PC-9 (cell line): ENCODE data around the gene REC114. TPM values are rescaled to one million over a fixed set of nuclear protein-coding genes. Genes with fewer than 3 reads are reported as not detected.

Source experiments
- BruUV-seq: library from RNA; stranded (reverse); fragments of 400-500 nt; replicated peaks from 2 replicates; lab custom pipeline; 2021; lab: Mats Ljungman, UMichigan
- CTCF ChIA-PET: fragments of 300-600 bp; sonication (Branson Sonifier 250); formaldehyde crosslinking; loops from one replicate; lab custom pipeline; 2022; ENCODE audit warnings: antibody characterized with exemption; lab: Charles Lee
- POLR2A ChIA-PET: fragments of 300-600 bp; sonication (Branson Sonifier 250); formaldehyde crosslinking; loops from one replicate; lab custom pipeline; 2022; ENCODE audit warnings: antibody characterized with exemption; ENCODE audit not compliant: unreplicated experiment; lab: Charles Lee
- DNase-seq, 2 experiments: peaks; one replicate each; pipeline versions ENCODE4 v3.0.0 to v3.0.0-alpha.2; 2015 to 2022; ENCODE audit warnings: mixed read lengths in 1 of 2
- H2AFZ ChIP-seq: fragments of 200-600 bp; sonication (generic); 2 replicates; pipeline ENCODE4 v1.8.1; 2017; ENCODE audit warnings: antibody characterized with exemption
- H3F3A ChIP-seq: fragments of 200-600 bp; sonication (generic); 2 replicates; pipeline ENCODE4 v1.8.1; 2017; ENCODE audit warnings: antibody characterized with exemption, mild to moderate bottlenecking, low read depth; ENCODE audit not compliant: insufficient read depth
- H3K27ac ChIP-seq: fragments of 200-600 bp; sonication (generic); 2 replicates; pipeline ENCODE4 v1.6.1; 2016; ENCODE audit warnings: mixed run types
- H3K27me3 ChIP-seq: fragments of 200-600 bp; sonication (generic); 2 replicates; pipeline ENCODE4 v1.6.1; 2016; ENCODE audit warnings: low read depth, mixed run types; ENCODE audit not compliant: insufficient read depth
- H3K36me3 ChIP-seq: fragments of 200-600 bp; sonication (generic); 2 replicates; pipeline ENCODE4 v1.6.1; 2016; ENCODE audit warnings: low read depth, mixed run types
- H3K4me1 ChIP-seq: fragments of 200-600 bp; sonication (generic); replicated peaks from 2 replicates; pipeline ENCODE4 v1.6.1; 2016; ENCODE audit warnings: mixed run types; ENCODE audit not compliant: insufficient read depth
- H3K4me2 ChIP-seq: fragments of 200-600 bp; sonication (generic); 2 replicates; pipeline ENCODE4 v1.6.1; 2017; ENCODE audit warnings: mixed run types
- H3K4me3 ChIP-seq: fragments of 200-600 bp; sonication (generic); 2 replicates; pipeline ENCODE4 v1.6.1; 2016; ENCODE audit warnings: mixed run types
- H3K79me2 ChIP-seq: fragments of 200-600 bp; sonication (generic); 2 replicates; pipeline ENCODE4 v1.6.1; 2017; ENCODE audit warnings: low read depth, mixed run types
- H3K9me2 ChIP-seq: fragments of 200-600 bp; sonication (generic); 2 replicates; pipeline ENCODE4 v1.8.1; 2017; ENCODE audit warnings: mild to moderate bottlenecking; ENCODE audit not compliant: insufficient read depth
- H3K9me3 ChIP-seq: fragments of 200-600 bp; sonication (generic); 2 replicates; pipeline ENCODE4 v1.8.1; 2016; ENCODE audit warnings: low read depth; ENCODE audit not compliant: insufficient read depth
- H4K20me1 ChIP-seq: fragments of 200-600 bp; sonication (generic); 2 replicates; pipeline ENCODE4 v1.8.1; 2017; ENCODE audit not compliant: insufficient read depth
- EZH2 ChIP-seq: fragments of 200-600 bp; sonication (generic); IDR thresholded peaks from 2 replicates; pipeline ENCODE4 v1.8.0; 2017; ENCODE audit warnings: antibody characterized with exemption, low read depth
- intact Hi-C: fragments of 100-400 bp; cut with micrococcal nuclease; formaldehyde crosslinking; loops from one replicate; pipeline ENCODE4 v1.10.0; 2022; ENCODE audit not compliant: unreplicated experiment
- total RNA-seq: library from RNA; stranded (reverse); gene quantifications from 2 replicates; pipeline ENCODE4 v1.2.3, GENCODE V29; 2021
- TF ChIP-seq, protein P1 (sequence below): fragments of 200-600 bp; sonication (generic); conservative IDR thresholded peaks from 2 replicates; pipeline ENCODE4 v1.6.1; 2017; ENCODE audit warnings: mixed run types, antibody characterized with exemption, mild to moderate bottlenecking, moderate library complexity

REC114 gene
- total RNA-seq, 1 experiment from 2014 or later, result not detected

DNA sequence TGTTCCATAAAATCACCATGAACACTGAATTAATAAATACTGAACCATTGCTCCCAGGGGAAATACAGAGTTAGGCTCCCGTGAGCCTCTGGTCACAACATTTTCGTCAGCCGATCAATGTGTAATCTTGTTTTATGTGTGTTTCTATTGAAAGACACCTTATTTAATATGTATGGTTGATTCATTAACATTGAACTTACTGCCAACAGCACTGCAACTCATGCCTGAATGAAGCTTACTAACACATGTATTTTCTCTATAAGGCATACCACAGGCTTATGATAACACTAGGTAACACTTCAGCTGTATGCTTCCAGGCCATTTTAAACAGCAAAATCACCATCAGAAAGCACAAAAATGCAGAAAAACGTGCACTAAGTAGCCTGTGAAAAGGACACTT lies 9.1 kb upstream of the REC114 start:
- intact Hi-C loops, result no loop called here
- H3K4me2 ChIP-seq, result no peak overlapping the region
- no peak overlapping the region for H3K4me3 ChIP-seq
- TF ChIP-seq EZH2, result no peak
- TF ChIP-seq, protein P1, sequence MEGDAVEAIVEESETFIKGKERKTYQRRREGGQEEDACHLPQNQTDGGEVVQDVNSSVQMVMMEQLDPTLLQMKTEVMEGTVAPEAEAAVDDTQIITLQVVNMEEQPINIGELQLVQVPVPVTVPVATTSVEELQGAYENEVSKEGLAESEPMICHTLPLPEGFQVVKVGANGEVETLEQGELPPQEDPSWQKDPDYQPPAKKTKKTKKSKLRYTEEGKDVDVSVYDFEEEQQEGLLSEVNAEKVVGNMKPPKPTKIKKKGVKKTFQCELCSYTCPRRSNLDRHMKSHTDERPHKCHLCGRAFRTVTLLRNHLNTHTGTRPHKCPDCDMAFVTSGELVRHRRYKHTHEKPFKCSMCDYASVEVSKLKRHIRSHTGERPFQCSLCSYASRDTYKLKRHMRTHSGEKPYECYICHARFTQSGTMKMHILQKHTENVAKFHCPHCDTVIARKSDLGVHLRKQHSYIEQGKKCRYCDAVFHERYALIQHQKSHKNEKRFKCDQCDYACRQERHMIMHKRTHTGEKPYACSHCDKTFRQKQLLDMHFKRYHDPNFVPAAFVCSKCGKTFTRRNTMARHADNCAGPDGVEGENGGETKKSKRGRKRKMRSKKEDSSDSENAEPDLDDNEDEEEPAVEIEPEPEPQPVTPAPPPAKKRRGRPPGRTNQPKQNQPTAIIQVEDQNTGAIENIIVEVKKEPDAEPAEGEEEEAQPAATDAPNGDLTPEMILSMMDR, result no peak
- no TSS peak for BruUV-seq
- 0 out of 2 replicates have a peak, but pooled peaks cover 3% of the 10 kb centered on the region for H3K4me1 ChIP-seq
- POLR2A ChIA-PET, result no interaction called here
- CTCF ChIA-PET, result no interaction called here
- no peaks in the 10 kb centered on the region for H3F3A ChIP-seq
- H3K9me2 ChIP-seq, result no peaks in the 10 kb centered on the region
- H3K36me3 ChIP-seq, result no peaks in the 10 kb centered on the region
- no peaks in the 10 kb centered on the region for H4K20me1 ChIP-seq
- no peaks in the 10 kb centered on the region for H3K9me3 ChIP-seq
- no peak overlapping the region for H3K27ac ChIP-seq
- DNase-seq, result no peak
- no peaks in the 10 kb centered on the region for H3K27me3 ChIP-seq
- H2AFZ ChIP-seq, result no peak overlapping the region
- H3K79me2 ChIP-seq, result no peaks in the 10 kb centered on the region

DNA sequence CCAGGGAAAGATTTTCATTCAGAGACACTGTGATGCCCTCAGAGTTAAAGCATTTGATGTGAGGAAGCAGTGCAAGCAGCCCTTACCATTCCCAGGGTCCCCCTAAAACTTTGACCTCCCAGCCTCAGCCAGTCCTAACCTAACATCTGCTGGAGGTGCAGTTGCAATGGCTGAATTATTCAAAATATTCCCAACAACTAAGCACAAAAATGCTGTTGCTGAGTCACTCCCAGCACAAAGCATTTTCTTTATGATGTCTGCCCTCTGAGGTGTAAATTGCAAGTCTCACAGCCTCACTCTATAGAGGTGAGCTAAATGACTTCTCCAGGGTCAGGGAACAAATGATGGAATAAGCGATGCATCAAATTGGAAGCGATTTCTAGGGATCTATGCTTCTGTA lies 6.4 kb upstream of the REC114 start:
- intact Hi-C loops, result no loop called here
- Histone ChIP-seq H3K27me3 (no peaks in the 10 kb centered on the region), H3K4me3 (no peak overlapping the region), H3F3A (no peaks in the 10 kb centered on the region), H3K79me2 (no peaks in the 10 kb centered on the region), H4K20me1 (no peaks in the 10 kb centered on the region), H3K36me3 (no peaks in the 10 kb centered on the region), H3K4me2 (no peak overlapping the region), H2AFZ (no peak overlapping the region), H3K9me2 (no peaks in the 10 kb centered on the region), H3K9me3 (no peaks in the 10 kb centered on the region), H3K27ac (no peak overlapping the region), H3K4me1 (0 out of 2 replicates have a peak, but pooled peaks cover 3% of the 10 kb centered on the region)
- BruUV-seq, result no TSS peak
- POLR2A ChIA-PET, result no interaction called here
- CTCF ChIA-PET, result no interaction called here
- no peak for TF ChIP-seq EZH2
- TF ChIP-seq, protein P1, result no peak
- no peak for DNase-seq

DNA sequence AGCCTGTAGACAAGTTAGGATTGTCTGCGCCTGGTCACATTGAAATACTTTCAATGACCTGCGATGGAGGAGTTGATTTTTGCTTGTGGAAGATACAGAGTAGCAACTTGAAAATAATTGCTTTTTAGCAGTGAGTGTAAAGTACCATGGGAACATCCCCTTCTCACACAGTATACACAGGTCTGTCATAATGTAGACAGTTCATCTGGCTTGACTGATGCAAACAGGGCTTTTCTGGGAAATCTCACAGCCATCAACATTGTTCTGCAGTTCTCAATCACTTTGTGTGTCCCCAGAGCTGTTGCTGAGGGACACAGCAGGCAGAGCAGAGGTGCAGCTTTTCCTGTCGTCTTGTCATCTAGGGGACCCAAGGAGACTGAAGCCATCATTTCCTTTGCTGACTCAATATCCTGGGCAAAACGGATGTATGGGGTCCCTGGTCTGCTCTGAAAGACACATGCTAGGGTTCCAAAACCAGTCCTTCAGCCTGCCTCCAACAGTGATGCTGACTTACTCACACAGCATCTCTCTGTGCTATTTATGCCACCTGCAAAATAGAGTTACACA lies 5.3 kb upstream of the REC114 start:
- no peak overlapping the region for H3K4me2 ChIP-seq
- H3K4me3 ChIP-seq, result no peak overlapping the region
- no peaks in the 10 kb centered on the region for H3K27me3 ChIP-seq
- H3K9me3 ChIP-seq, result no peaks in the 10 kb centered on the region
- no TSS peak for BruUV-seq
- no peaks in the 10 kb centered on the region for H4K20me1 ChIP-seq
- no peak overlapping the region for H3K27ac ChIP-seq
- DNase-seq, result no peak
- ChIA-PET POLR2A (no interaction called here), CTCF (no interaction called here)
- 0 out of 2 replicates have a peak, but pooled peaks cover 3% of the 10 kb centered on the region for H3K4me1 ChIP-seq
- intact Hi-C loops, result no loop called here
- no peak overlapping the region for H2AFZ ChIP-seq
- no peaks in the 10 kb centered on the region for H3K9me2 ChIP-seq
- no peak for TF ChIP-seq EZH2
- TF ChIP-seq, protein P1, result no peak
- no peaks in the 10 kb centered on the region for H3F3A ChIP-seq
- no peaks in the 10 kb centered on the region for H3K79me2 ChIP-seq
- H3K36me3 ChIP-seq, result no peaks in the 10 kb centered on the region
